Measurements from ENCODE around the gene FLNC. TPM values are rescaled to one million over a fixed set of nuclear protein-coding genes. Genes with fewer than 3 reads are reported as not detected.

The FLNC gene
- total RNA-seq, 1 donor from 2014 or later, result 591 TPM

DNA sequence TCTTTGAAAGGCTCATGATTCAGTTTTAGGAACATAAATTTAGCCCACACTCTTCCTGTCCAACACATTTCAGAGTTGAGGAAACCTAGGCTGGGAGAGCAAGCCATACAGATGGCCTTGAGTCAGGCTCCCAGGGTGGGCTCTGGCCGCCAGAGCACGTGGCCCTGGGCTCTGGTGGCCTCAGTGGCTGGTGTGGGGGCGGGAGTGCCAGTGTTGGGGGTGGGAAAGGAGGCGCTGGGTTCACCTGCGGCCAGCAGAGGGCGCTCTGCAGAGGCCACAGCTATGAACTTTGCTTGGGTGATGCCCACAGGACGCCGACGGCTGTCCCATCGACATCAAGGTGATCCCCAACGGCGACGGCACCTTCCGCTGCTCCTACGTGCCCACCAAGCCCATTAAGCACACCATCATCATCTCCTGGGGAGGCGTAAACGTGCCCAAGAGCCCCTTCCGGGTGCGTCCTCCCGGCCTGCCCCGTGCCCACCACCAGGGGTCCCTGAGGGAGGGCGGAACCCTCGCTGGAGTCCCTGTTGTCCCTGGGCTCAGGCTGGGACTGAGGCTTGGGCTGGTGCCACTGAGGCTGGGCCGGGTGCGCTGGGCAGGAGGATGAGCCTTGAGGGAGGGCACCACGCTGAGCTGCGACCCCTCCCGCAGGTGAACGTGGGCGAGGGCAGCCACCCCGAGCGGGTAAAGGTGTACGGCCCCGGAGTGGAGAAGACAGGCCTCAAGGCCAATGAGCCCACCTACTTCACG, 11.9 kb downstream of the FLNC start:
- peak; percentile 34 for ATAC-seq
- peak; percentile 71 for DNase-seq
- intact Hi-C loops (cut with micrococcal nuclease), result no loop called here

DNA sequence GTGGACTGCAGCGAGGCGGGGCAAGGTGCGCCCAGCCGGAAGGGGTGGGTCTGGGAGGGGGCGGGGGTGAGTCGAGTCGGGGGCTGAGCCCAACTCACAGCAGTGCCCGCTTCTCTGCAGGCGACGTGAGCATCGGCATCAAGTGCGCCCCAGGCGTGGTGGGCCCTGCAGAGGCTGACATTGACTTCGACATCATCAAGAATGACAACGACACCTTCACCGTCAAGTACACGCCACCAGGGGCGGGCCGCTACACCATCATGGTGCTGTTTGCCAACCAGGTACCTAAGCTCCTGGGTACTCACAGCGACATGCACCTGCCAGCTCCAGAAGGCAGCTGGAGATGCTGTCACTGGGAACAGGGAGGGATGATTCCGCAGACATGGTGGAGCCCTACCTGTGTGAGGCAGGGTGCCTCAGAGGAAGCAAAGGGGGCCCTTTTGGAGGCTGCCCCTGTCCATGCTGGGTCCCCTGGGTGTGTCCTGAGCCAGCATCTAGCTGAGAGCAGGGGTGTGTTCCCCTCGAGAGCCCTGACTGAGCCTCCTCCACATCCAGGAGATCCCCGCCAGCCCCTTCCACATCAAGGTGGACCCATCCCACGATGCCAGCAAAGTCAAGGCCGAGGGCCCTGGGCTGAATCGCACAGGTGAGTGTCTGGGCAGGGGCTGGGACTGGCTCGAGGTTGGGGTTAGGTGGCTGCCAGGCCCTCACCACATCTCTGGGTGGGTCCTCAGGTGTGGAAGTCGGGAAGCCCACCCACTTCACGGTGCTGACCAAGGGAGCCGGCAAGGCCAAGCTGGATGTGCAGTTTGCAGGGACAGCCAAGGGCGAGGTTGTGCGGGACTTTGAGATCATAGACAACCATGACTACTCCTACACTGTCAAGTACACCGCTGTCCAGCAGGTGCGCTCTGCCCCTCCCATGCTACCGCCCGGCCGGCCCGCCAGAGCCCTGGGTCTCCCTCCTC, 12.8 kb downstream of the FLNC start:
- intact Hi-C loops (cut with micrococcal nuclease), result no loop called here
- DNase-seq, result peak; percentile 26
- ATAC-seq, result peak; percentile 3

- no peak for ATAC-seq
- DNase-seq, result no peak
- intact Hi-C loops (cut with micrococcal nuclease), result no loop called here
These were observed 13.9 kb downstream of the FLNC start for GRCh38 chr7:128843938-128844621.

DNA sequence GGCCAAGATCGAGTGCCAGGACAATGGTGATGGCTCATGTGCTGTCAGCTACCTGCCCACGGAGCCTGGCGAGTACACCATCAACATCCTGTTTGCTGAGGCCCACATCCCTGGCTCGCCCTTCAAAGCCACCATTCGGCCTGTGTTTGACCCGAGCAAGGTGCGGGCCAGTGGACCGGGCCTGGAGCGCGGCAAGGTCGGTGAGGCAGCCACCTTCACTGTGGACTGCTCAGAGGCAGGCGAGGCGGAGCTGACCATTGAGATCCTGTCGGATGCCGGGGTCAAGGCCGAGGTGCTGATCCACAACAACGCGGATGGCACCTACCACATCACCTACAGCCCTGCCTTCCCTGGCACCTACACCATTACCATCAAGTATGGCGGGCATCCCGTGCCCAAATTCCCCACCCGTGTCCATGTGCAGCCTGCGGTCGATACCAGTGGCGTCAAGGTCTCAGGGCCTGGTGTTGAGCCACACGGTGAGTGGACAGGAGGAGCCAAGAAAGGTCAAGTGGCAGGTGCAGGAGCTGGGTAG, 14.6 kb downstream of the FLNC start:
- DNase-seq (no peak), ATAC-seq (no peak)
- intact Hi-C loops (cut with micrococcal nuclease), result no loop called here

GRCh38 chr7:128845475-128845874, 15.3 kb downstream of the FLNC start:
- intact Hi-C loops (cut with micrococcal nuclease), result no loop called here
- DNase-seq (no peak), ATAC-seq (no peak)

GRCh38 chr7:128845987-128846386, 15.8 kb downstream of the FLNC start:
- ATAC-seq (no peak), DNase-seq (no peak)
- intact Hi-C loops (cut with micrococcal nuclease), result no loop called here

GRCh38 chr7:128846781-128847444, 16.7 kb downstream of the FLNC start:
- intact Hi-C loops (cut with micrococcal nuclease), result no loop called here
- ATAC-seq (no peak), DNase-seq (no peak)

DNA sequence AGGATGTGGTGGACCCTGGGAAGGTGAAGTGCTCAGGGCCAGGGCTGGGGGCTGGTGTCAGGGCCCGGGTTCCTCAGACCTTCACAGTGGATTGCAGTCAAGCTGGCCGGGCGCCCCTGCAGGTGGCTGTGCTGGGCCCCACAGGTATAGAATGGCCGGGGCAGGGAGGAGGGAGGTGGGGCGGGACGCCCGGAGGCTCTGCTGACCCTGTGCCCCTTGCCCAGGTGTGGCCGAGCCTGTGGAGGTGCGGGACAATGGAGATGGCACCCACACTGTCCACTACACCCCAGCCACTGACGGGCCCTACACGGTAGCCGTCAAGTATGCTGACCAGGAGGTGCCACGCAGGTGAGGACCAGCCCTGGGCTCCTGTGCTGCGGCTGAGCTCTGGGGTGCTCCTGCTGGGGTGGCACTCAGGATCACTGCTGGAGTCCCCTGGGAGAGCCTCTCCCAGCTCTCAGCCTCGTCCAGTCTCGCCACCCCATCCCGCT, 17.6 kb downstream of the FLNC start:
- ATAC-seq, result peak; percentile 2
- intact Hi-C loops (cut with micrococcal nuclease), result no loop called here
- no peak for DNase-seq

DNA sequence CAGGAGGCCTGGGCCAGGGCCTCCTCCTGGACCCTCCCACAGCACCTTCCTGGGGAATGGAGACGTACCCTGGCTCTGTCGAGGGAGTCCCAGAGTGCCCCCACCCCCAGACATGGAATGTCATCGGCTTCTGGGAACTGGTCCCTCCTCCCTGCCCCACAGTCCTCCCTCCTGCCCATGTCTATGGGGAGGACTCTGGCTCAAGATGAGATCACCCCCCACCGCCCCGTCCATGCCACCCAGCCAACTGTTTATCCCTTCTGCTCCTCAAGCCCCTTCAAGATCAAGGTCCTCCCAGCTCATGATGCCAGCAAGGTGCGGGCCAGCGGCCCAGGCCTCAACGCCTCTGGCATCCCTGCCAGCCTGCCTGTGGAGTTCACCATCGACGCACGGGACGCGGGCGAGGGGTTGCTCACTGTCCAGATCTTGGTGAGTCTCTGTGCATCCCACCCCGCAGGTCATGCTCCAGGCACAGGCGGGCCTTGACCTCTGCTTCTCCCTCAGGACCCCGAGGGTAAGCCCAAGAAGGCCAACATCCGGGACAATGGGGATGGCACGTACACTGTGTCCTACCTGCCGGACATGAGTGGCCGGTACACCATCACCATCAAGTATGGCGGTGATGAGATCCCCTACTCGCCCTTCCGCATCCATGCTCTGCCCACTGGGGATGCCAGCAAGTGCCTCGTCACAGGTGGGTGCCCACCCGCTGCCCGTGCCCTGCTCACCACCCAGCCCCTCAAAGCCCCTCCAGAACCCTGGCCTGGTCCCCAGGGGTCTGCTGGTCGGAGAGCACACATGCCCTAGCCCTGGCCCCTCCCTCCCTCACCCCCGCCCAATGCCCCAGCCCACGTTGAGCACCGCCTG, 18.3 kb downstream of the FLNC start:
- DNase-seq (no peak), ATAC-seq (peak; percentile 7)
- intact Hi-C loops (cut with micrococcal nuclease), result no loop called here

GRCh38 chr7:128849156-128849515, 18.9 kb downstream of the FLNC start:
- DNase-seq, result no peak
- intact Hi-C loops (cut with micrococcal nuclease), result no loop called here
- ATAC-seq, result no peak

DNA sequence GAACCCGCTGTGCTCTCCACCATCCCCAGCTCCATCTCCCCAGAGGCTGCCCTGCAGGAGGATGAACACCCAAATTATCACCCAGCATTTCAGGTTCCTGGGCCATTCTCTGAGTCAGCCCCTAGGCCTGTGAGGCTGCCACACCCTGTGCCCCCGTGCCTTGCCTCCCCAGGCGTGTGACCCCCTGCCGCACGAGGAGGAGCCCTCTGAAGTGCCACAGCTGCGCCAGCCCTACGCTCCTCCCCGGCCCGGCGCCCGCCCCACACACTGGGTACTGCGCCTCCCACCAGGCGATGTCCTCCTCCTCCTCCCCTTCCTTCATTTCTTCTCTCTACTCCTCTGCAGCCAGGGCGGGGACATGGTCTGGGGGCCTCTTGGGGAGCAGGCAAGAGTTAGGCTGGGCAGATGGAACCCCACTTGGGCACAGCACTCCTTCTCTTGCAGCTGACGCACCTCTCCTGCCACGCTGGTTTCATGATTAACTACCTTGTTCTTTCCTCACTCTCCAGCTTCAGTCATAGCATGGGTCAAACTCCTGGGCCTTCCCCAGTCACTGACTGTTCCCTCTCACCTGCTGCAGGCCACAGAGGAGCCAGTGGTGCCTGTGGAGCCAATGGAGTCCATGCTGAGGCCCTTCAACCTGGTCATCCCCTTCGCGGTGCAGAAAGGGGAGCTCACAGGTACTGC, 19.7 kb downstream of the FLNC start:
- intact Hi-C loops (cut with micrococcal nuclease), result no loop called here
- DNase-seq (no peak), ATAC-seq (no peak)

GRCh38 chr7:128852537-128853254, 22.5 kb downstream of the FLNC start:
- DNase-seq, result no peak
- no peak for ATAC-seq
- intact Hi-C loops (cut with micrococcal nuclease), result no loop called here

DNA sequence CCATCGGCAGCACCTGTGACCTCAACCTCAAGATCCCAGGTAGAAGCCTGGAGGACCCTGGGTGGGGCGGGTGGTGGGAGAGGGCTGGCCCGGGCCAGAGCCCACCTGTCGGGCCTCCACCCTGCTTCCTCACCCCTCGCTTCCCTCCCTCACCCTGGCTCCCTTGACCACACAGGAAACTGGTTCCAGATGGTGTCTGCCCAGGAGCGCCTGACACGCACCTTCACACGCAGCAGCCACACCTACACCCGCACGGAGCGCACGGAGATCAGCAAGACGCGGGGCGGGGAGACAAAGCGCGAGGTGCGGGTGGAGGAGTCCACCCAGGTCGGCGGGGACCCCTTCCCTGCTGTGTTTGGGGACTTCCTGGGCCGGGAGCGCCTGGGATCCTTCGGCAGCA, 23.6 kb downstream of the FLNC start:
- no peak for DNase-seq
- intact Hi-C loops (cut with micrococcal nuclease), result no loop called here
- no peak for ATAC-seq

- intact Hi-C loops (cut with micrococcal nuclease), result no loop called here
- no peak for DNase-seq
- ATAC-seq, result no peak
These were observed 24.2 kb downstream of the FLNC start for GRCh38 chr7:128854396-128854795.

GRCh38 chr7:128855559-128855958, 25.4 kb downstream of the FLNC start:
- ATAC-seq (no peak), DNase-seq (no peak)
- intact Hi-C loops (cut with micrococcal nuclease), result no loop called here

GRCh38 chr7:128856001-128856718, 26.0 kb downstream of the FLNC start:
- DNase-seq (no peak), ATAC-seq (no peak)
- intact Hi-C loops (cut with micrococcal nuclease), result no loop called here
